HG02623 (cell line): ENCODE measurements around the gene C10orf62.
"Not testable (repeated sequence)": the region's sequence is repeated elsewhere in the genome, so short reads cannot be mapped to it uniquely, and the experiment has no call there.

Source experiments
- ATAC-seq: cut with Tn5 transposase; IDR thresholded peaks from one replicate; pipeline ENCODE4 v1.9.1; 2021; ENCODE audit warnings: moderate library complexity; ENCODE audit not compliant: unreplicated experiment

The C10orf62 gene

DNA sequence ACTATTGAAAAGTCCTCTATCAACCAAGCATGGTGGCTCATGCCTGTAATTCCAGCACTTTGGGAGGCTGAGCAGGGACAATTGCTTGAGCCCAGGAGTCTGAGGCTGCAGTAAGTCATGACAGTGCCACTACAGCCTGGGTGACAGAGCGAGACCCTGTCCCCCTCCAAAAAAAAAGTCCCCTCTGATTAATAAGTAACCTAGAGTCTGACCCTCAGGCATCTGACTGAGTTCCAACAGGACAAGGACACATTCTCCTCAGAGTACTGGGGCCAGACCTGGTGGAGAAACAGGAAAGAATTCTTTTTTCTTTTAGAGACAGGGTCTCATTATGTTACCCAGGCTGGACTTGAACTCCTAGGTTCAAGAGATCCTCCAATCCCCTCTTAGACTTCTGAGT is 33.8 kb downstream of the C10orf62 start:
- no peak for ATAC-seq

DNA sequence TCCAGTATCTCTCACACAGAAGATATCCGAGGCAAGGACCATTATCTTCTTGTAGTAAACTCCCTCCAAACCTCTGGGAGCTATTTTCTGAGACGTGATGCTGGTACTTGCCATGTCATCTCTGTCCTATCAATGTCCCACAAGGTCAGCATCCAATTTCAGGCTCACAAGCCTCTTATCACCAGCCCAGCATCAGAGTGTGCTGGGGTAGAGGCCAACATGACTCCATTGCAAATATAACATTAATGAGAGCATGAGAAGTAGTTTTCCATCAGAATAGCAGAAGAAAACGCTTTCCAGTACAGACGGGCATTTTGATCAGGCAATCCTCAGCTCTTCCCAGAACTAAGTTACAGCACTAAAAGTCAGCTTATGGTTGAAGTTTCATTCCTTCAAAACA is 38.2 kb downstream of the C10orf62 start:
- ATAC-seq, result no peak

DNA sequence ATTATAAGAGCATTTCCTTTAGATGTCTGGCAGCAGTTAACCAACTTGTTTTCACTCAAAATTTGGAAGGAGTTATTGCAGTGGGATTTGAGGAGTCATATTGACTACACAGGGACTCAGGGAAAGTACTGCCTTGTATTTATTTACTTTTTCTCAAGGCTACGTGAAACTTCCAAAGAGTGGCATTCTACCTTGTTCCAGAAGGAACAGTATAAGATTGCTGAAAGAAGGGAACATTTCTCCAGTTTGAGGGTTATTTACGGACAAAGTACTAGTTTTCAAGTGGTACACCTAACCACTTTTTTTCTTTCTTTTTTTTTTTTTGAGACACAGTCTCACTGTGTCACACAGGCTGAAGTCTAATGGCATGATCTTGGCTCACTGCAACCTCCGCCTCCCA is 38.7 kb downstream of the C10orf62 start:
- no peak for ATAC-seq

- ATAC-seq, result no peak
Measured at GRCh38 chr10:97629289-97629688, 39.8 kb downstream of the C10orf62 start.

DNA sequence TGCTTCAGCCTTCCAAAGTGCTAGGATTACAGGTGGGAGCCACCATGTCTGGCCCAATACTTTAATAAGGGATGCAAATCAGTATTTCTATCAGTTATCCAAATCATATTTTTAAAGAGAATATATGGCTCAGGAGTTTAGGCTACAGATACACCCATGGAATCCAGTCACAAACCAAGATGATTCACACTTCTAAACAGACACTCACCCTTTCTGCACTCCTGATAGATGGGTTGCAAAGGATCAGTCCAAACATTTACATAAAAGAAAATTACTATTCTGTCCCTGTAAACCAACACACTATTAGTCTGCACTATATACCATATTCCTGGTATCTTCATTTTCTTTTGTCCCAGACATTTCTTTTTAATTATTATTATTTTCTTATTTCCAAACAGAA is 41.6 kb downstream of the C10orf62 start:
- ATAC-seq, result no peak

DNA sequence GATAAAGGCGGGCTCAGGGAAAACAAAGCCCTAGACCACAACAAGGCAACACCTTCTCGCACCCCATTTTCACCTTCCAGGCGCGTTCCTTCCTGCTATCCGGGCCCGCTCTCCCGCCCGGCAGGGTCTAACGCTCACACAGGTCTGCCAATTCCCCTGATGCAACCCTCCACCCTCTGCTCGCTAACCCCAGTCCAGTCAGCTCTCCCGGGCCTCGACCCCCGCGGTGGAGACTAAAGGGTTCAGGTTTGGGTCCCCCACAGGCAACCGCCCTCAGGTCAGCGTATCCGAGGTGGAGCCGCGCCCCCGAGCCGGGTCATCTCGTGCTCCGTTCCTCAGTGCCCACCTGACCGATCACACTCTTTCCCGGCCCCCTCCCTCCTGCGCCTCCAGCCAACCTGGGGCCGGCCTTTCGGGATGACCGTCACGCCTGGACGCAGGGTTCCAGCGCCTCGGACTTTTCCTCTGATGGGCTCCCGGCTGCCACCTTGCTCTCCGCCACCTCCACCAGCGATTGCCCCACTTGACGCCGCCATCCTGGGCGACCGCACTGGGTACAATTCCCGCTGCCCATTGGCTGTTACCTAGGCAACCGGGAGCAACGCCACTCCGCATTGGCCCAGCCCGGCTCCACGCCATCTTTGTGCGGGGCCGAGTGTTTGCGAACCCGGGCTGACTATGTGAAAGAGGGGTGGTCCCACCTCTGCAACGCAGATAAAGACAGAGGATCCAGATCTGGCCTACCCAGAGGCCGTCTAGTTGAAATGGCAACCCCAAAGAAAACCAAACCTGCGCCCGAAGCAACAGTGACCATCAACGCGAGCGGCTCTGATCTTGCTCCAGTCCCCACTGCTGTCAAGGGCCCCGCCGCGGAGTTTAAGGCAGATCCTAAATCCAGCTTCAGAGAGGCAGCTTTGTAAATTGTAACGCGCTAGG is 43.7 kb downstream of the C10orf62 start, which contains the start of gene MORN4:
Gene MORN4 (minus strand): TSS at position 552 of the 936 bp plus-strand sequence. CDS start 13,847 bp downstream, outside the sequence.
- ATAC-seq, result peak; percentile 99

- ATAC-seq, result no peak
Measured at GRCh38 chr10:97633921-97634320, 44.4 kb downstream of the C10orf62 start.

DNA sequence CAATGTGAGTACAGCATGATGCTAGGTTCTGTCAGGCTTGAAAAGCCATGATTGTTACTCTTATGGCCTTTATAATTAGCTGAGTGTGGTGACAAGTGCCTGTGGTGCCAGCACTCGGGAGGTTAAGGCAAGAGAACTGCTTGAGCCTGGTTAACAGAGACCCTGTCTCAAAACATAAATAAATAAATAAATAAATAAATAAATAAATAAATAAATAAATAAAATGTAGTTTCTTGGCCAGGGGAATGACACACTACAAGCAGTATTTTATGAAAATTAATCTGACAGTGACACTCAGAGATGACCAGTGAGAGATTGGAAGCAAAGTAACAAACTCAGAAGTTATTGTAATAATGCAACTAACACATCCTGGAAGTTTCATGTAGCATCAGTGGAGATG is 46.1 kb downstream of the C10orf62 start:
- no peak for ATAC-seq

DNA sequence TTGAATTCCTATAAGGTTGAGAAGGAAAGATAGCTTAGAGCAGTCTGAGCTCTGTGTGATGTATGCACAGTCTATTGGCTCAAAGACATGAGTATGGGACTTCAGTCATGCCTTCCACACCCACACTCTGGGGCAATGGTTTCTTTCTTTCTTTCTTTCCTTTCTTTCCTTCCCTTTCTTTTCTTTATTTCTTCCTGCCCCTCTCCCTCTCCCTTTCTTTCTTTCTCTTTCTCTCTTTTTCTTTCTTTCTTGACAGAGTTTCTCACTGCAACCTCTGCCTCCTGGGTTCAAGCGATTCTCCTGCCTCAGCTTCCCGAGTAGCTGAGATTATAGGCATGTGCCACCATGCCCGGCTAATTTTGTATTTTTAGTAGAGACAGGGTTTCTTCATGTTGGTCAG is 49.6 kb downstream of the C10orf62 start:
- ATAC-seq, result not testable (repeated sequence)

GRCh38 chr10:97640174-97640867 is 50.8 kb downstream of the C10orf62 start, which contains the start of gene PI4K2A:
PI4K2A (plus strand) TSS chr10:97640671; CDS start chr10:97640743, 72 bp downstream.
- peak; percentile 98 for ATAC-seq
